Measurements from ENCODE around the gene MAP4K4. TPM values are rescaled to one million over a fixed set of nuclear protein-coding genes. Genes with fewer than 3 reads are reported as not detected.

Gene MAP4K4
- total and polyA plus RNA-seq, 8 donors = 9.7 to 38.7 (median 15.3) TPM

DNA sequence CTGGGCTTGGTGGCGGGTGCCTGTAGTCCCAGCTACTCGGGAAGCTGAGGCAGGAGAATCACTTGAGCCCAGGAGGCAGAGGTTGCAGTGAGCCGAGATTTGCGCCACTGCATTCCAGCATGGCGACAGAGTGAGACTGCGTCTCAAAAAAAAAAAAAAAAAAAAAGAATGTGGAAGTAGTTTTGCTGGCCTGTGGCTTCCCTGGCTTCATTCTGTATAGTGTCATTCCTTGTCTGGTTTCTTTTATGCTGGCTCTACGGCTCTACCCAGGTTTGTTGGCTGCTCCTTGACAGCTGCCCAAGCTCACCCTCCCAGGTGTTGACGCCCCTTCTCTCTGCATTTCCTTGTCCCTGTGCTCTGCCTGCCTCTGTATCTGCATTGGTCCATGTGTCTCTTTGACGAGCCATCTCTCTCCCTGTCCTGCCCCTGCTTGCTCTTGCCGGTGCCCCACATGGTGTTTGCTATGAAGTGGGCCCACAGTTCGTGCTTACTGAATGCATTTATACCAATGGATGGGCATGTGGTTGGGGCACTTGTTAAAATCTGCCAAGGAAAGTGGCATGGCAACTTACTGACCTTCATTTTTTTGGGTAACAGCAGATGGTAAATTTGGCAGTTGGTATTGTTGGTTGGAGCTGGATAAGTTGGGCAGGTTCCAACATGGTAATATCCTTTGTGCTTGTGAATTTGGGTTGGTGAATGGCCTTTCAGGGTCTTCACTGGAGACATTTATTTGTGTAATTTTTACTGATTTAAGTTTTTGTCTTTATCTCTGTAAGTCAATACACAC, 113.9 kb downstream of the MAP4K4 start:
- intact Hi-C loops (cut with DNase I) = no loop called here
- H3K27me3 ChIP-seq = no peaks in the 10 kb centered on the region
- DNase-seq (no peak), ATAC-seq (no peak), FAIRE-seq (no peak)
- no peak overlapping the region for H3K4me3 ChIP-seq
- no peaks in the 10 kb centered on the region for H3K9me3 ChIP-seq
- TF ChIP-seq CTCF (IDR thresholded peaks at IDR 0.05) = no peak
- peaks cover 0 to 13% (median 4%) of the 10 kb centered on the region in 3 donors for H3K4me1 ChIP-seq
- 93 to 95% methylated on average over 11 of the region's 11 CpGs for WGBS, 2 donors
- no peaks in the 10 kb centered on the region for H3K36me3 ChIP-seq
- no peak overlapping the region for H3K27ac ChIP-seq

- WGBS, 2 donors = 98% methylated on average over 7 of the region's 7 CpGs
- intact Hi-C loops (cut with DNase I) = no loop called here
- Histone ChIP-seq H3K9me3 (no peaks in the 10 kb centered on the region), H3K27ac (no peak overlapping the region), H3K36me3 (no peaks in the 10 kb centered on the region), H3K4me1 (peaks cover 0 to 9% (median 4%) of the 10 kb centered on the region in 3 donors), H3K27me3 (no peaks in the 10 kb centered on the region), H3K4me3 (no peak overlapping the region)
- FAIRE-seq (no peak), ATAC-seq (no peak), DNase-seq (no peak)
- TF ChIP-seq CTCF (IDR thresholded peaks at IDR 0.05) = no peak
Measured at GRCh38 chr2:101812226-101812625, 114.7 kb downstream of the MAP4K4 start.

GRCh38 chr2:101814752-101815151, 117.2 kb downstream of the MAP4K4 start:
- Histone ChIP-seq H3K9me3 (no peaks in the 10 kb centered on the region), H3K27ac (no peak overlapping the region), H3K4me1 (peaks cover 0 to 17% (median 0%) of the 10 kb centered on the region in 3 donors), H3K36me3 (no peaks in the 10 kb centered on the region), H3K27me3 (no peaks in the 10 kb centered on the region), H3K4me3 (no peak overlapping the region)
- peak in 1 of 4 donors; percentile 42 for ATAC-seq
- TF ChIP-seq CTCF (IDR thresholded peaks at IDR 0.05) = no peak
- no peak for DNase-seq
- intact Hi-C loops (cut with DNase I) = no loop called here
- no peak for FAIRE-seq
- WGBS, 2 donors = 54 to 65% methylated on average over 2 of the region's 2 CpGs

- no peaks in the 10 kb centered on the region for H3K27me3 ChIP-seq
- no peak for FAIRE-seq
Measured at GRCh38 chr2:101815154-101815553, 117.6 kb downstream of the MAP4K4 start.

More at GRCh38 chr2:101815154-101815553, 117.6 kb downstream of the MAP4K4 start:
- Histone ChIP-seq H3K4me1 (peaks cover 0 to 17% (median 0%) of the 10 kb centered on the region in 3 donors), H3K9me3 (no peaks in the 10 kb centered on the region), H3K4me3 (no peak overlapping the region), H3K27ac (no peak overlapping the region), H3K36me3 (no peaks in the 10 kb centered on the region)
- TF ChIP-seq CTCF (IDR thresholded peaks at IDR 0.05) = no peak
- WGBS, 2 donors = 95% methylated on average over 3 of the region's 3 CpGs
- DNase-seq (no peak), ATAC-seq (no peak)
- intact Hi-C loops (cut with DNase I) = no loop called here

Measured in pancreas (tissue), 10 donors.